Stimulated activated CD4-positive, alpha-beta T cell treated with anti-CD3 and anti-CD28 coated beads, Interleukin-15, amount 100 ng/mL, for 48 hours (primary cell): Measurements from ENCODE around the gene CDC16.
A peak's percentile ranks its signal among the peaks of the same experiment; 100 is the strongest.
"Not testable (repeated sequence)": the region's sequence is repeated elsewhere in the genome, so short reads cannot be mapped to it uniquely, and the experiment has no call there.

Experiments
- DNase-seq, 2 donors: peaks; one replicate each; pipeline ENCODE4 v3.0.0-alpha.2; 2020; ENCODE audit warnings: low read depth in 2 of 2

The CDC16 gene

DNA sequence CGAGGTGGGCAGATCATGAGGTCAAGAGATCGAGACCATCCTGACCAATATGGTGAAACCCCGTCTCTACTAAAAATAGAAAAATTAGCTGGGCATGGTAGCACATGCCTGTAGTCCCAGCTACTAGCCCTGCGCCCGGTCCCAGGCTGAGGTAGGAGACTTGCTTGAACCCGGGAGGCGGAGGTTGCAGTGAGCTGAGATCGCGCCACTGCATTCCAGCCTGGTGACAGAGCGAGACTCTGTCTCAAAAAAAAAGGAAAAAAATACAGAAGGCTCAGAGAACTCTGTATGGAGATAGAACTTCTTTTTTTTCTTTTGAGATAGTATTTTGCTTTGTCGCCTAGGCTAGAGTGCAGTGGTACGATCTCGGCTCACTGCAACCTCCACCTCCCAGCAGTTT is 29.6 kb downstream of the CDC16 start:
- DNase-seq = not testable (repeated sequence)

DNA sequence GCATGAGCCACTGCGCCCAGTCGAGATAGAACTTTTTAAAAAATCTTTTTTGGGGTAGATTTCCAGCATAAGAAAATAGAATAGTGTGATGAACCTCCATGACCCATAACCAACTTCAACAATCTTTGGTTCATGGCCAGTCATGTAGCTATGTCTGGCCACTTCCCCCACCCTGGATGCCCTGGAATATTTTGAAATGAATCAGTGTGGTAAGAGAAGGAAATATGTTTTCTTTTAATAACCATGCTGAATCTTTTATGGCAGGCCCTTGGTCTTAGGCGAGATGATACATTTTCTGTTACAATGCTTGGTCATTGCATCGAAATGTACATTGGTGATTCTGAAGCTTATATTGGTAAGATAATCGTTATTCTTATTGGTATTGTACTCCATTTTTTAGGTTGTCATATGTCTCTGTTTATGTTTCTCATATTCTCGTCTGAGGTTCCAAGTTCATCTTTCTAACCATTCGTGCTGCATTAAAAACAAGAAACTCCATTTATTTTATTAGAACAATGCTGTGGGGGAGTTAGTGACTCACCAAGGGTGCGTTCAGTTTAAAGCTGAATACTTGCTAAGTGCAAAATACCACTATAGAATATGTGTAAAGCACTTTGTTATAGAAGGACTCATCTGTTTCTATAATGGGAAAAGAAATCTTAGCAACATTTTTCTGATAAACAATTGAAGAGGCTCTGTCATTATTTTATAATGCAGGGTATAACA is 30.4 kb downstream of the CDC16 start:
- no peak for DNase-seq

DNA sequence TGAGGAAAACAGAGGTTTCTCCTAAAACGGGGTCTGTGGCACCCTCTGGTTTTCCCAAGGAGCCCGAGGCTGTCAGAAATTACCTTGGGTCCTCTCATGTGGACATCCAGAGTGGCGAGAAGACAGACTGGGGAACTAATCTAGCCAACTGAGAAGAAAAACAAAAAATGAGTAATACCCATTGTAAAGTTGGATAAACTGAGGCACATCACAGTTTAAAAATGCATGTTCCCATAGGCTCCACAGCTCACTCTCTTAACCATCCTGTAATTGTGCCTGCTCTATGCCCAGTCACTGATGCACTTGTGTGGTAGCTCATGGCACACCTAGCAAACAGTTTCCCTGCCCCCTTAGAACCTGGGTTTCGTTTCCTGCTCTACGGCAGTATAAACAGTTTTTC is 31.5 kb downstream of the CDC16 start:
- no peak for DNase-seq

DNA sequence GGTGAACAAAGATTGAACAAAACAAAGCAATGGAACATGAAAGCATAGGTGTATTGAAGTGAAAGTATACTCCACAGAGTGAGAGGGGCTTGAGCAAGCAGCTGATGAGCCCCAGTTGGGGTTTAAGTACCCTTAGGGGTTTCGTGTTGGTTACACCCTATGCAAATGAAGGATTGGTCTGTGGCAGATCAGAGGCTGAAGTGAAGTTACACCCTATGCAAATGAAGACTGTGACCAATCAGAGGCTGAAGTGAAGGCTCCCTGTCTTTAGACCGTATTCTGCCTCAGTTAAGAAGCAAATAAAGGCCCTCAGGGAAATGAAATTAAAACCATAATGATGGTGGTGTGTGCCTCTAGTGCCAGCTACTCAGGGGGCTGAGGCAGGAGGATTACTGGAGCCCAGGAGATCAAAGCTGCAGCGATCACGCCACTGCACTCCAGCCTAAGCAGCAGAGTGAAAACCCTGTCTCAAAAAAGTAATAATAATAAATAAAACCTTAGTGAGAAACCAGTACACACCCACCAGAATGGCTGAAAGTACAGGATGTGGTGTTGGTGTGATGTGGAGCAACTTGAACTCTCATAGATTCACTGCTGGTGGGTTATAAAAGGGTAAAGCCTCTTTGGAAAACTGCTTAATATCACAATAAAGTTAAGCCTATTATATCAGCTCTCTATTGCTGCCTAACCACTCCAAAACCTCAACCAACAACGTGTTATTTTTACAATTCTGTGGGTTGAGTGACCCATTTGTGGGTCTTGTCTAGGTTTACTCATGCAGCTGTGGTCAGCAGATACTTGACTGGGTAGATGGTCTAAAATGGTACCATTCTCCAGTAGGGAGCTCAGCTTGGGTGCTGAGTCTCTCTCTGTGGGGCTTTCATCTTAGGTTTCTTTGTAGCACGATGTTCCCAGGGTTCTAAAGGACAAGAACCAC is 33.9 kb downstream of the CDC16 start:
- no peak for DNase-seq

DNA sequence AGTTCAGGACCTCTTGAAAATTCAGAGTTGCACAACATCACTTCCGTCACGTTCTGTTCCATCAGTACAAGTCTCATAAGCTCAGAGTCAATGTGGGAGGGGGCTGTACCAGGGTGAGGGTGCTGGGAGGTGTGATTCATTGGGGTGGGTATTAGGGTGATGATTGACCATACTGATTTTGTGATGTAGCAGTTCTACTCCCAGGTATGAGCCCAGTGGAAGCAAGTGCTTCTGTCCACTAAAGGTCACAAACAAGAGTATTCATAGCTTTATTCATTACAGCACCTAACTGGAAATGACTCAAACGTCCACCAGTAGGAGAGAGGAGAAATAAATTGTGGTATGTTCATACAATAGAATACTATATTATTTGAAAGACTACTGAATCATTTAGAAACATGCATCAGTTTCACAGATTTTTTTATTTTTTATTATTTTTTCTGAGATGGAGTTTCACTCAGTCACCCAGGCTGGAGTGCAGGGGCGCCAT is 34.6 kb downstream of the CDC16 start:
- no peak for DNase-seq

DNA sequence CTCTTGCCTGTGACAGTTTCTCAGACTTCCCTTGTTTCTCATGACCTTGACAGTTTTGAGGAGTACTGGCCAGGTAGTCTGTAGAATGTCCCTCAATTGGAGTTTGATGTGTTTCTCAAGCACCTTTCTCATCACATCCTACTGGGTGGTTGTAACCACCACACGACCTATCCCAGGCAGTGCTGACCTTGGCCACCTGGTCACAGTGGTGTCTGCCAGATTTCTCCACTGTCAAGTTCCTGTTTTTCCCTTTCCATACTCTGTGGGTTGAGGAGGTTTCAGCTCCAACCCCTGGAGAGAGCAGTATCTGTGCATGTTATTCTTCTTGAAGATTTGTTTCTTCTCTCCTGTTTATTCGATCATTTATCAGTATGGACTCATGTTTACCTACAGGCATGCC is 38.3 kb downstream of the CDC16 start:
- no peak for DNase-seq

DNA sequence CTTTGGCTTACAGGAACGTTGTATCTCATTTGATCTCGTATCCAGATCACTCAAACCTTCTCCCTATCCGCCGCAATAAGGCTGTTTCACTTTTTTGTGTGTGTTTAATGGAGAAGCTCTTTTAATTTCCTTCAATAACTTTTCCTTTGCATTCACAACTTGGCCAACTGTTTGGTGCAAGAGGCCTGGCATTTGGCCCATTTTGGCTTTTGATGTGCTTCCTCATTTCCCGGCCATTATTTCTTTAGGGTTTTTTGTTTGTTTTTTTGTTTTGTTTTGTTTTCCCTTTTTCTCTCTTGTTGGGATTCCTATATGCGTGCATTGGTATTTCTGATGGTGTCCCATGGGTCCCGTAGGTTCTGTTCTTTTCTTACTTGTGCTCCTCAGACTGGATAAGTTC is 40.6 kb downstream of the CDC16 start:
- DNase-seq = no peak

DNA sequence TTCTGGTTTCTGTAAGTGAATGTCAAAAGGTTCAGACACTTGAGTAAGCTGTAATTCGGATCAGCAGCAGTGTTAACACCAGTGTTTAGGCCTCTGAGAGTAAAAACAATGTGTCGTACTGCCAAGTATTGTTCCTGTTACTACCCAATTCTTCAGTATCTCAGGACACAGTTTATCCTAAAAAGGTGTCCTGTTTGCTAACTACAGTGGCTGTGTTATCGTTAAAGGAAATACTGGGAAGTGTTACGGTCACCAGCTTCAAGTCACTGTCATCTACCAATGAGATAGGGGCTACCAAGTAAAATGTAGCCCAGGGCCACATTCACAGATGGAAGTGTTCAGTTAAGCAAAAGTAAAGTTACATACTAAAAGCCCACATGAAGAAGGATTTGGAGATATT is 44.4 kb downstream of the CDC16 start:
- DNase-seq = no peak

DNA sequence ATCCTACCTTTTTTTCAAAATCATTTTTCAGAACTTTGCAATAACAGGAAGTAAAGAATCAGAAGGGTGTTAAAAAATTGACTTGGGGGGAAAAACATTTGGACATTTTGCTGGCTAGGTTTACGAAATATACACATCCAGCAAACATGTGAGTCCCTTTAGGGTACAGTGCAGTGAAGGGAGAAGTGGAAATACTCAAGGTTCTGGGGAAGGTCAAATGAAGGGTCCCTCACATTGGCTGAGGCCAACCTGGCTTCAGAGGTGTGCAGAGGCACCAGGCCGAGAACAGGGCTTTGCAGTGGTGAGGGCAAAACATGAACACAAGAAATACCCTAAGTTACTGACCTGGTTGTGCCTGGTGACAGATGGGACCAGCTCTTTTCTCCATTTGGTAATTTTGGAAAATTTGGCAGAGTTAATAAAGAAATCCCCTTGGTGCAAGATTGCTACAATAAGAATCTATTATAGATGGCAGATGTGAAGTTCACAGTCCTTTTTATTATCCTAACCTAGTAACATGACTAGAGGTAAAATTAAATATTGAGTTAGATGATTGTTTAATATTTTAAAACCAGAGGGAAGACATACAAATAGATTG is 45.2 kb downstream of the CDC16 start:
- DNase-seq = no peak

DNA sequence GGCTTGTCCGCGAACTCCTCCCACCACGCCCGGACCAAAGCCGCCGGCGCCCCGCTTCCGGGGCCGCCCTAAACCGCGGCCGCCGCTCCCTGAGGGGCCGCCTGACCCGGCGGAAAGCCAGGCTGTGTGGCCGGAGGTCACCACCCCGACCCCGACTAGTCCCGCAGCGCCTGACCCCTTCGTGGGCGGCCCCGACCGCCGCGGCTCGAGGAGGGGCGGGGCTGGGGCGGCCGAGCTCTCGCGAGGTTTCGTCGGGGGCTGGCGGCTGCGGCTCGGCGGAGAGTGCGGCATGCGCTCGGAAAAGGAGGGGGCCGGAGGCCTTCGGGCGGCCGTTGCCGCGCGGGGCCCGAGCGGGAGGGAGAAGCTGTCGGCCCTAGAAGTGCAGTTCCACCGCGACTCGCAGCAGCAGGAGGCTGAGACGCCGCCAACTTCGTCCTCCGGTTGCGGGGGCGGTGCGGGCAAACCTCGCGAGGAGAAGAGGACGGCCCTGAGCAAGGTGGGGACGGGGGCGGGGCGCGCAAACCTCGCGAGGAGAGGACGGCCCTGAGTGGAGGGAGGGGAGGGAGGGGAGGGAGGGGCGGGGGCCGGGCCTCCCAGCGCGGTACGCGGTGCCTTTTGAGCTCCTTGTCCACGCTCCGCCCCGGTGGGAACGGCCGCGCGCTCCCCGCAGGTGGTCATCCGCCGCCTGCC is 46.8 kb downstream of the CDC16 start, which contains the start of gene UPF3A:
UPF3A (plus strand) TSS at position 251 of the 690 bp plus-strand sequence; CDS start at position 290, 39 bp downstream.
- peak; percentile 82 to 83 for DNase-seq

DNA sequence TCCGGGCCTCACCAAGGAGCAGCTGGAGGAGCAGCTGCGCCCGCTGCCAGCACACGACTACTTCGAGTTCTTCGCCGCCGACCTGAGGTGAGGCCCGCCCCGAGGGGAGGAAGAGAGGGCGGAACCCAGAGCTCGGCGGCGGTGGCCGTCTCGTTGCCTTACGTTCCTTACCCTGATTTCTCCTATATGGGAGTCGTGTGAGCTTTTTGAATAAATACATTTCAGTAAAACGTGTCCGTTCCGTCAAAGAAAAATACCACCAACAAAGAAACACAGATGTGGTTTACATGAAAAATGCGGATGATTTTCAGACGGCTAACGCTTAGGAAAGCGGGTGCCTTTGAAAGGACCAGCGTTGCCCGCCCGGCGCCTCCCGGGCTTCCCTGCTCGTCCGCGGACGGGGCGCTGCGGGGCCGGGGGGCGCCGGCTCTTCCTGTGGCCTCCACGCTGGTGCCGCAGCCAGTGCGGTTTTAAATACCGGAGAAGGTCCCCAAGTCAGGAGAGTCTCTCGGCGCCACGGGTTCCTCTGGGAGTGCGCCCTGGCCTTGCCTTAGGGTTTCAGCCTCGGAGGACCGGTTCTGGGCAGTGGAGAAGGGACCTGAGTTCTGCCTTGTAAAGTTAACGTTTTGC is 47.5 kb downstream of the CDC16 start:
- DNase-seq = peak; percentile 3 to 64

DNA sequence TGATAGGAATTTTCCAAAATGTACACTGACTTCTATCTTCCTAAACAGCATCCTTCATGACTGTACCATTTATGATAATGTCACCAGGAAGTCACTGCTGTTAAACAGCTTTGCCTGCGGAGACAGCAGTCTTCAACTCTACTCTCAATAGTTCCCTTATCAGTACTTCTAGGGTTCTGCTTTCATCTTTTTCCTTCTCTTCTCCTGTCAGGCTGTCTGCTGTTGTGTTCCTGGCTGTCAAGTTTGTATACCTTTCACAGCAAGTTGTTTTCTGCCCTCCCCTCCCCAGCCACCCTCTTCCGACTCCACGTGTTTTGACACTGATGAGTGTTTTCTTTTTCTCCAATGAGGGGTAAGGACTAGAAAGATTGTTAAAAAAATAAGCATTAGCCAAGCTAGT is 48.9 kb downstream of the CDC16 start:
- DNase-seq = no peak

DNA sequence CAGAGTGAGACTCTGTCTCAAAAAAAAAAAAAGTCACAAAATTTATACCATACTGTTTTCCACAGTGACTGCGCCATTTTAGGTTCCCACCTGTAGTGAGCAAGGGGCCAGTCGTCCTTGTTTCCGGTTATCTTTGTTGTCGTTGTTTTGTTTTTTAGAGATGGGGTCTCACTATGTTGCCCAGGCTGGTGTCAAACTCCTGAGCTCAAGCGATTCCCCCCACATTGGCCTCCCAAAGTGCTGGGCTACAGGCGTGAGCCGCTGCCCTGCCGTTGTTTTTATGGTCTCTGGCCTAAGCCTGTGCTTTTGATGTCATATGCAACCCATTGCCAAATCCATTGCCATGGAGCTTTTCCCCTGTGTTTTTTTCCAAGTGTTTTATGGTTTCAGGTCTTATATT is 50.0 kb downstream of the CDC16 start:
- no peak for DNase-seq

DNA sequence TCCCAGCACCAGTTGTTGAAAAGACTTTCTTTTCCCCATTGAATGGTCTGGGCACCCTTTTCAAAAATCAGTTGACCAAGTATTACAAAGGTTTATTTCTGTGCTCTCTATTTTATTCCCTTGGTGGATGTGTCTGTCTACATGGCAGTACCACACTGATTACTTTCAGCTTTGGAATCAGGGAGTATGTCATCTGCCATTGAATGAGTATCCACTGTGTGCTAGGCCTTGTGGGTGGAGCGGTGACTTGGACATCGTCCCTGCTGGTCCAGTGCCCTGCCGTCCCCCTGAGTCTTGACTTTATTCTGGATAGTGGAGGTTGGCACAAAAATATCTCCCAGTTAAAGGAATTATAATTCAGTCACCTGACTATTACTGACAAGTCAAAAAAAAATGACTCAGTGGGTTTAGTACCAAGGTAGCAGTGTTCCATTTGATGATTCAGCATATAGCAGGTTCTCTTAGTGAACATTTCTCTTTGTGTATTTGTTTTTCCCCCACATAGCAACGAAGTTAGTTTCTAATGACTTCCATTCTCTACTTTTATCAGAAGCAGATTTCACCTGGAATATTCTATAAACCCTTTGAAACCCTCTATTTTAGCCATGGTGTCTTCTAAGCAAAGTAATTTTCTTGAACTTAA is 50.6 kb downstream of the CDC16 start:
- no peak for DNase-seq

DNA sequence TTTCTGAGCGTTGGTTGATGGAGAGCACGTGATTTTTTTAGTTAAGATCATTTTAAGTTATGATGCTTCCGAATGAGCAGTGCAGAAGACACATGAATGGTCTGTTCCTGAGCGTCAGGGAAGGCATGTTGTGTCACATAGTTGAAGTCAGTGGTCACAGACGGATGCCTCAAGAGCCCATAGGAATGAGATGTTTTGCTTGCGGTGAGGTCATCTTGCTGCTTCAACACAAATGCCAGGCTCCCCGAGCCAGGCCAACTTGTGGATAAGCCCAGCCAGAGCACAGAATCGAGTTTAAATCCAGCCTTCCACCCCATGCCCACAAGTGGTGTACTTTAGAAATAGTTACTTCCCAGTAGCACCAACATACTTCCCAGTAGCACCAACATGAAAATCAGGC is 52.1 kb downstream of the CDC16 start:
- DNase-seq = no peak

DNA sequence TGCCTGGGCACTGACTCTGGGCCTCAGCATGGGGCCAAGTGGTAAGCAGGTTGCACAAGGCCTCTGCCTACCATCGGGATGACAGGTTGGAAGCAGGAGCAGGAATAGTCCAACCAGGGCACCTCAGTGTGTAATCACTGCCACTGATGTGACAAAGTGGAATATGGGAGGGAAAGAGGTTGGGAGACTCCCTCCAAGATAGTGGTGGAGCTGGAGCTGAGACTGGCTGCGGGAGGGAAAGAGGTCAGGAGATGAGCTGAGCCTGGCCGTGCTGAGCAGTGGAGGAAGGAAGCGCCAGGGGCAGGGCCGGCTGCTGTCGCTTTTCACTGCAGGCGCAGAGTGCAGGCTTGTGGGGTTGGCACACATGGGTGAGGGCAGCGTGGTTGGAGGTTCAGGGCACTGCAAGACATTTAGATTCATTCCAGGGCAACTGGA is 53.5 kb downstream of the CDC16 start:
- DNase-seq = no peak

DNA sequence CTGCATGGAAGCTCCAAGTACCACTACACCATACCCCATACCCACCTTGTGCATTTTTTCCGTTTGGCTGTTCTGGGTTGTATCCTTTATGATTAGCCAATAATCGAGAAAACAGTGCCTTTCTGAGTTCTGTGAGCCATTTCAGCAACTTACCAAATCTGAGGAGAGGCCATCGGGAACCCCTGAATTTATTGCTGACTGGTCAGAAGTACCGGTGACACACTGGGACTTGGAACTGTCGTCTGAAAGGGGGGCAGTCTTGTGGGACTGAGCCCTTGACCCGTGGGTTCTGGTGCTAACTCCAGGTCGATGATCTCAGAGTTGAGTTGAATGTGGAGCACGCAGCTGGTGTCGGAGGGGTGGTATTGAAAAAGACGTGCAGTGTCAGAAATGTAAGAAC is 61.8 kb downstream of the CDC16 start:
- DNase-seq = no peak

DNA sequence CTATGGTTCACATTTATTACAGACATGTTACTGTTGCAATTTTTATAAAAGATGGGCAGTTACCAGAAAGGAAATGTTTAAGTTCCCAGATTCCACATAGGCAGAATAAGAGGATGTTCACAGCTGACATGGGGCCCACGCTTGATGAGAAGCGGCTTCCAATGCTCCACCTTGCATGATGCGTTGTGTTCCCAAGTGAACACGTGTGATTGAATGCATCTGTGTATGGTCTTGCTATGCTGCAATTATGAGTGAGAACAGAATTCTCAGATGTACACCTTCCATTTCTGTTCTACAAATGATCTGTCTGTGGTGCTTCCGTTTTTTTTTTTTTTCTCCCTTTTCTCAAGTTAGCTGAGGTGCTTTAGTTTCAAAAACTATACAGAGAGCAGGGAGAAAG is 62.2 kb downstream of the CDC16 start:
- no peak for DNase-seq

DNA sequence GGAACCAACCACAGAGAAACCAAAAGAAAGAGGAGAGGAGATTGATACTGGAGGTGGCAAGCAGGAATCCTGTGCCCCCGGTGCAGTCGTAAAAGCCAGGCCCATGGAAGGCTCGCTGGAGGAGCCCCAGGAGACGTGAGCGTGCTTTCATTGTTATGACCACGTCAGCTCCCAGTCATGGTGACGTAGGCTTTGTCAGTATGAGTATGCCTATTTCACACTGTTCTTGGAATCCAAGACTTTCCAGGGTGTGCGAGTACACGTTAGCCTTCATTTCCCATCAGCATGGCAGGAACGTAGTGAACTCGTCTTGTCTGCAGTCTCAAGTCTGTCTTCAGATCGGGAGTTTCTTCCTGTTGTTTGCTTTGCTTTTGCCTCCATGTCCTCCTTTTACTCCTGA is 64.2 kb downstream of the CDC16 start:
- DNase-seq = no peak

DNA sequence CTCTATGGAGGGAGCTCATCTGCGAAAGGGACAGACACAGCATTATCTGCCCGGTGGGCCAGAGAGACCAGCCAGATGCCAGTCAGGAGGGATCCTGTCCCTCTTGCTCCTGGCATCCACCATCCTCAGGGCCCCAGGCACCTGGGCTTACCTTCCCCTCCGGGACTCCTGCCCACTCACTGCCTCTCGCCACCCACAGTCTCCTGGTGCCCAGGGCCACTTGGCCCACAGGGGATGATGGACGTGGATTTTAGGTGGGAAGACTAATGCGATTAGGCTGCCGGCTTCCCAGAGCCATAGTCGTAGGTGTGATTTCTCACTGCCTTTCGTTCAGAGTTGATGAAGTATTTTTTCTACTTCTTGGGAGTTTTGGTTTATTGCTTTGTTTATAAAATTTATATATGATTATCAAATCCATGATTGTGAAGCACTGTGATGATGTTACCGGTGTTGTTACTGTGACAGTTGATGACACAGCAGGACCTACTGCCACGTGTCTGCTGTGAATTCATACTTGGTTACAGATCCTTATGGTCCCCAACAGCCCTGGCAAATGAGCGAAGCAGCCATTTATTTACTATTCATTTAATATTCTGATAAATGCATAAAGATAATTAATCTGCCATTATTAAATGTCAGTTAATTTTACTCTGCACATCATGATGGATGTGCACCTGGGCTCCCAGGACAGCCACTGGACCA is 65.1 kb downstream of the CDC16 start:
- no peak for DNase-seq
